Naive thymus-derived CD4-positive, alpha-beta T cell (primary cell): ENCODE data around the gene ZNF48. TPM values are rescaled to one million over a fixed set of nuclear protein-coding genes. Genes with fewer than 3 reads are reported as not detected.

ENCODE experiments used
- ATAC-seq: fragments of 150-1000 bp; cut with Tn5 transposase; 2 replicates; pipeline ENCODE4 v1.10.0; 2021; ENCODE audit warnings: mild to moderate bottlenecking, moderate library complexity
- CTCF ChIA-PET: fragments of 350-600 bp; sonication (Branson Sonifier 250); formaldehyde crosslinking; loops from one replicate; lab custom pipeline; 2021; ENCODE audit warnings: antibody characterized with exemption; lab: Charles Lee
- POLR2A ChIA-PET: fragments of 350-600 bp; sonication (Branson Sonifier 250); formaldehyde crosslinking; loops from one replicate; lab custom pipeline; 2021; ENCODE audit warnings: antibody characterized with exemption, inconsistent platforms; lab: Charles Lee
- DNase-seq, 9 donors: peaks; one replicate each; pipeline versions ENCODE4 v3.0.0 to v3.0.0-alpha.2; 2020 to 2022; ENCODE audit warnings: mixed read lengths in 1 of 9
- H3K27ac ChIP-seq: one replicate; pipeline ENCODE4 v1.7.0; 2013; ENCODE audit warnings: mild to moderate bottlenecking, low read depth, low read length, moderate library complexity
- H3K27me3 ChIP-seq, 2 donors: one replicate each; pipeline ENCODE4 v1.7.0; 2013; ENCODE audit warnings: low read length in 2 of 2, mild to moderate bottlenecking in 2 of 2, moderate library complexity in 2 of 2; ENCODE audit not compliant: control insufficient read depth in 2 of 2, insufficient read depth in 2 of 2
- H3K36me3 ChIP-seq, 3 experiments: 1 replicate in 2 of 3; 2 replicates in 1 of 3; pipeline ENCODE4 v1.7.0; 2013; ENCODE audit warnings: low read length in 3 of 3, mild to moderate bottlenecking in 3 of 3, moderate library complexity in 1 of 3; ENCODE audit not compliant: insufficient read depth in 3 of 3, control insufficient read depth in 2 of 3
- H3K4me1 ChIP-seq, 2 donors: one replicate each; pipeline ENCODE4 v1.7.0; 2013; ENCODE audit warnings: low read length in 2 of 2, mild to moderate bottlenecking in 2 of 2, moderate library complexity in 1 of 2; ENCODE audit not compliant: control insufficient read depth in 2 of 2, insufficient read depth in 2 of 2
- H3K4me3 ChIP-seq: 2 replicates; pipeline ENCODE4 v1.7.0; 2013; ENCODE audit warnings: mild to moderate bottlenecking, low read length
- H3K9me3 ChIP-seq, 3 experiments: 1 replicate in 2 of 3; 2 replicates in 1 of 3; pipeline ENCODE4 v1.7.0; 2013; ENCODE audit warnings: low read length in 3 of 3; ENCODE audit not compliant: control insufficient read depth in 2 of 3
- H3K27ac Mint-ChIP-seq, 9 donors: one replicate each; pipeline ENCODE4 v1.8.0; 2020 to 2022; ENCODE audit warnings: mixed read lengths in 9 of 9, mild to moderate bottlenecking in 8 of 9, moderate library complexity in 5 of 9, inconsistent platforms in 2 of 9
- H3K27me3 Mint-ChIP-seq, 5 donors: one replicate each; pipeline ENCODE4 v1.8.0; 2021 to 2022; ENCODE audit warnings: mixed read lengths in 5 of 5, mild to moderate bottlenecking in 1 of 5
- H3K36me3 Mint-ChIP-seq, 5 donors: one replicate each; pipeline ENCODE4 v1.8.0; 2020 to 2022; ENCODE audit warnings: mixed read lengths in 5 of 5, mild to moderate bottlenecking in 3 of 5, inconsistent platforms in 1 of 5
- H3K4me1 Mint-ChIP-seq, 7 donors: one replicate each; pipeline ENCODE4 v1.8.0; 2020 to 2022; ENCODE audit warnings: mixed read lengths in 7 of 7, mild to moderate bottlenecking in 3 of 7, inconsistent platforms in 1 of 7
- H3K4me3 Mint-ChIP-seq, 10 donors: one replicate each; pipeline ENCODE4 v1.8.0; 2020 to 2022; ENCODE audit warnings: mild to moderate bottlenecking in 10 of 10, mixed read lengths in 10 of 10, moderate library complexity in 6 of 10, inconsistent platforms in 2 of 10
- H3K9me3 Mint-ChIP-seq, 11 donors: one replicate each; pipeline ENCODE4 v1.8.0; 2020 to 2022; ENCODE audit warnings: mixed read lengths in 11 of 11, mild to moderate bottlenecking in 4 of 11, inconsistent platforms in 1 of 11, moderate library complexity in 1 of 11
- intact Hi-C, 2 donors: fragments of 100-400 bp; cut with micrococcal nuclease; formaldehyde crosslinking; loops; one replicate each; pipeline ENCODE4 v1.15.1; 2023
- polyA plus RNA-seq, 2 donors: library from polyadenylated mRNA; unstranded; fragments of 300-500 nt; fragmentation: Illumina TruSeq; gene quantifications; one replicate each; pipeline ENCODE4 v1.2.3, GENCODE V29; 2021
- total RNA-seq, 6 experiments: library from RNA in 5 of 6; stranded (reverse) in 5 of 6; gene quantifications; 1 replicate in 5 of 6; 2 replicates in 1 of 6; pipeline ENCODE4 v1.2.3 and lab custom pipeline; 2021 to 2026

Gene ZNF48
- total and polyA plus RNA-seq, 7 experiments from 2014 or later, result 6.0 to 16.0 (median 10.9) TPM

DNA sequence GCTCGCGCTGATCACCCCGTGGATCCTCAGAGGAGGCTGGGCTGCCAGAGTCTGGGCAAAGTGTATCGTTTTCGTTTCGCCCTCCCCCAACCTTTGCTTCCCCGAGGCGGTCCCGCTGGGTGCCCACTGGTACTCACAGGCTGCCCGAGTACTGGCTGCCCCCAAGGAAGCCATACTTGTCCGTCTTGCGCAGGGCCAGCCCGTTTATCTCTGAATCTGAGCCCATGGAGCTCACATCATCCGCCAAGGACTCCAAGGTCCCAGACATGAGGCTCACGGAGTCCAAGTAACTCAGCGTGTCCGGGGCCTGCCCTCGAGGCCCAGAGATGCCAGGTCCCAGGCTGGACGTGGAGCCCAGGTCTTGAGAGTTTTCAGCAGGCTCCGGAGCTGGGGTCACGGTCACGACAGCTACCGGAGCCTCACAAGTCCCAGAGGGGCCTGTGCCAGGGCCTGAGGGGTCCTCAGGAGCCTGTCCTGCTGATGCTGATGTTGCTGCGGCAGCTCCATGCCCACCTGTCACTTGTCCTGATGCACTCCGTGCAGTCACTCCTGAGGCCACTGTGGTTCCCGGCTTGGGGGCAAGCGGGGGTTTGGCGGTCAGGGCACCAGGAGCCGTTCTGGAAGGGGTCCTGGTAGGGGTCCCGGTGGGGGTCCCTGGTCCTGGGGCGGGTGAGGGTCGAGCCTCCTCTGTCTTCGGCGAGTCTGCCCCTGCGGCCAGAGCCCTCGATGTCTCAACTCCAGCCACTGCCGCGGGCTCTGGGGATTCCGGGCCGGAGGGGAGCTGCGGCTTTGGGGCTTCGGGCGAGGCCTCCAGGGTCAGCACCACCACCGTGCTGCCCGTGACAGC lies 25.9 kb upstream of the ZNF48 start:
- peak overlapping the region; percentile 83 to 92 (median 88) for H3K4me3 Mint-ChIP-seq
- H3K9me3 ChIP-seq, result no peaks in the 10 kb centered on the region
- peak overlapping the region; percentile 73 for H3K4me3 ChIP-seq
- ChIA-PET CTCF (interaction anchor here (0.6 to 2.8 kb wide), 4 partner anchors 14 to 245 kb away, joined by 3 to 9 read pairs (median 4); partner anchors contain the start of gene SEPTIN1), POLR2A (interaction anchor here (0.9 to 9.3 kb wide), 12 partner anchors 9 to 290 kb away, joined by 3 to 120 read pairs (median 4); partner anchors contain the start of genes SEPTIN1 and ZNF48)
- peaks cover 23 to 26% of the 10 kb centered on the region in 2 donors for H3K4me1 ChIP-seq
- peaks cover 0 to 3% (median 0%) of the 10 kb centered on the region in 5 donors for H3K27me3 Mint-ChIP-seq
- ATAC-seq (no peak), DNase-seq (peak in 3 of 9 donors; percentile 19 to 20 (median 19))
- peak overlapping the region; percentile 52 to 90 (median 80) for H3K27ac Mint-ChIP-seq
- no peaks in the 10 kb centered on the region for H3K27me3 ChIP-seq
- peaks cover 44 to 60% (median 58%) of the 10 kb centered on the region in 7 donors for H3K4me1 Mint-ChIP-seq
- H3K27ac ChIP-seq, result peak overlapping the region; percentile 67
- peaks cover 0 to 16% (median 0%) of the 10 kb centered on the region in 3 experiments for H3K36me3 ChIP-seq
- intact Hi-C loops, result loop anchor here in 1 of 2 donors (2.0 kb wide), 1 partner anchor 35 kb away; no protein-coding TSS in a partner anchor
- peaks cover 0 to 17% (median 5%) of the 10 kb centered on the region in 5 donors for H3K36me3 Mint-ChIP-seq
- H3K9me3 Mint-ChIP-seq, result peaks cover 0 to 2% (median 0%) of the 10 kb centered on the region in 11 donors

DNA sequence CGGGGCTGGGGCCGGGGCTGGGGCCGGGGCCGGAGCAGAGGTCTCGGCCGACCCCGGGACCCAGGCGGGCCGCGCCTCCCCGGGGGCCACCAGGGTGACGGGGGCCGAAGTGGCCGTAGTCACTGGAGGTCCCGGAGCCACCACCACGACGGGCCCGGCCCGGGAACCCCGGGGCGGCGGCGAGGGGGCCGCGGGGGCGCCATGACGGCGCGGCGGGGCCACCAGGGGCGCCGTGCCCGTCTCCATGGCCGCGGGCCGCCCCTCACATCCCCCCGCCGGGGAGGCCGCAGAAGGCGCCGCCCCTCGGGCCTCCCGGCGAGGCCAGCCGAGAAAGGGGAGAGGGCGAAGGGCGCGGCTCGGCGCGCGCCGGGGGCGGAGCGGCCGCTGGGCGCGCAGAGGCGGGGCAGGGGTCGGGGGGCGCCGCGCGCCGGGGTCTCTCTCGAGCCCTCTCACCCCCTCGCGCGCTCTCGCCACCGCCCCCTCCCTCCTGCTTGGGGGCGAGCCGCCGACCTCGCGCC lies 25.2 kb upstream of the ZNF48 start:
- H3K9me3 Mint-ChIP-seq, result peaks cover 0 to 2% (median 0%) of the 10 kb centered on the region in 11 donors
- H3K9me3 ChIP-seq, result no peaks in the 10 kb centered on the region
- intact Hi-C loops, result loop anchor here (1.0 to 10.0 kb wide), 11 partner anchors 8 to 555 kb away; partner anchors contain the start of genes ALDOA (in 1 of the 2), CD2BP2 (in 1 of the 2), FBRS (in 1 of the 2) and FBXL19 (in 1 of the 2)
- peak; percentile 0 for ATAC-seq
- H3K36me3 Mint-ChIP-seq, result peaks cover 0 to 16% (median 0%) of the 10 kb centered on the region in 5 donors
- peak overlapping the region; percentile 68 to 90 (median 84) for H3K4me3 Mint-ChIP-seq
- peaks cover 44 to 59% (median 54%) of the 10 kb centered on the region in 7 donors for H3K4me1 Mint-ChIP-seq
- H3K4me3 ChIP-seq, result peak overlapping the region; percentile 73
- ChIA-PET POLR2A (interaction anchor here (0.9 to 9.3 kb wide), 13 partner anchors 10 to 267 kb away, joined by 3 to 120 read pairs (median 8); partner anchors contain the start of genes CD2BP2, DCTPP1, SEPTIN1 and ZNF48), CTCF (interaction anchor here (1.6 to 2.8 kb wide), 3 partner anchors 13 to 40 kb away, joined by 5 to 11 read pairs (median 9); partner anchors contain the start of gene SEPTIN1)
- peaks cover 0 to 10% (median 0%) of the 10 kb centered on the region in 3 experiments for H3K36me3 ChIP-seq
- peak overlapping the region in 7 of 9 donors; percentile 85 to 98 (median 94) for H3K27ac Mint-ChIP-seq
- H3K27me3 Mint-ChIP-seq, result peaks cover 0 to 3% (median 0%) of the 10 kb centered on the region in 5 donors
- peak overlapping the region; percentile 67 for H3K27ac ChIP-seq
- no peaks in the 10 kb centered on the region for H3K27me3 ChIP-seq
- H3K4me1 ChIP-seq, result peaks cover 23 to 26% of the 10 kb centered on the region in 2 donors
- DNase-seq, result no peak

GRCh38 chr16:30370456-30371247 lies 24.6 kb upstream of the ZNF48 start, which contains the start of gene TBC1D10B:
Gene TBC1D10B (minus strand): TSS chr16:30370494. CDS start chr16:30370183, 311 bp downstream.
- Histone ChIP-seq H3K27ac (peak within 1 kb of the TSS; percentile 80), H3K9me3 (no peaks in the 10 kb centered on the region), H3K4me1 (peaks cover 24 to 25% of the 10 kb centered on the region in 2 donors), H3K4me3 (peak within 1 kb of the TSS; percentile 76), H3K36me3 (peaks cover 0 to 5% (median 0%) of the 10 kb centered on the region in 3 experiments), H3K27me3 (no peaks in the 10 kb centered on the region)
- peak; percentile 89 to 100 (median 100) for DNase-seq
- Mint-ChIP-seq H3K4me3 (peak within 1 kb of the TSS; percentile 83 to 92 (median 89)), H3K36me3 (peaks cover 0 to 11% (median 0%) of the 10 kb centered on the region in 5 donors), H3K27me3 (peaks cover 0 to 3% (median 0%) of the 10 kb centered on the region in 5 donors), H3K4me1 (peaks cover 42 to 54% (median 50%) of the 10 kb centered on the region in 7 donors), H3K27ac (peak within 1 kb of the TSS; percentile 63 to 98 (median 93)), H3K9me3 (peaks cover 0 to 2% (median 0%) of the 10 kb centered on the region in 11 donors)
- POLR2A ChIA-PET, result interaction anchor here (0.6 to 9.3 kb wide), 22 partner anchors 10 to 305 kb away, joined by 3 to 120 read pairs (median 5); partner anchors contain the start of genes ALDOA, CD2BP2, CORO1A and DCTPP1
- CTCF ChIA-PET, result interaction anchor here (0.6 to 2.0 kb wide), 9 partner anchors 12 to 563 kb away, joined by 3 to 11 read pairs (median 4); partner anchors contain the start of genes SEPTIN1 and ZNF771
- intact Hi-C loops, result loop anchor here (1.0 to 10.0 kb wide), 13 partner anchors 8 to 554 kb away; partner anchors contain the start of genes ALDOA (in 1 of the 2), CD2BP2 (in 1 of the 2), FBRS (in 1 of the 2) and FBXL19 (in 1 of the 2)
- ATAC-seq, result peak; percentile 91

- peaks cover 0 to 3% (median 0%) of the 10 kb centered on the region in 5 donors for H3K27me3 Mint-ChIP-seq
- peak overlapping the region; percentile 76 for H3K4me3 ChIP-seq
- peaks cover 0 to 9% (median 0%) of the 10 kb centered on the region in 3 experiments for H3K36me3 ChIP-seq
- ChIA-PET POLR2A (interaction anchor here (0.6 to 9.3 kb wide), 19 partner anchors 9 to 632 kb away, joined by 3 to 120 read pairs (median 5); partner anchors contain the start of genes ALDOA, CD2BP2, CORO1A and DCTPP1), CTCF (interaction anchor here (0.6 to 2.0 kb wide), 10 partner anchors 11 to 564 kb away, joined by 3 to 11 read pairs (median 4); partner anchors contain the start of genes SEPTIN1 and ZNF771)
- H3K9me3 ChIP-seq, result no peaks in the 10 kb centered on the region
- H3K4me1 Mint-ChIP-seq, result peaks cover 42 to 51% (median 46%) of the 10 kb centered on the region in 7 donors
- peak overlapping the region; percentile 63 to 98 (median 93) for H3K27ac Mint-ChIP-seq
- DNase-seq, result no peak
- H3K4me1 ChIP-seq, result peaks cover 24 to 30% of the 10 kb centered on the region in 2 donors
- intact Hi-C loops, result loop anchor here (1.0 to 10.0 kb wide), 8 partner anchors 11 to 553 kb away; partner anchors contain the start of genes FBRS (in 1 of the 2), FBXL19 (in 1 of the 2), SEPTIN1 (in 1 of the 2) and TBX6 (in 1 of the 2)
- H3K9me3 Mint-ChIP-seq, result peaks cover 0 to 2% (median 0%) of the 10 kb centered on the region in 11 donors
- H3K27ac ChIP-seq, result peak overlapping the region; percentile 80
- H3K4me3 Mint-ChIP-seq, result peak overlapping the region; percentile 68 to 90 (median 84)
- ATAC-seq, result no peak
- no peaks in the 10 kb centered on the region for H3K27me3 ChIP-seq
- peaks cover 0 to 9% (median 0%) of the 10 kb centered on the region in 5 donors for H3K36me3 Mint-ChIP-seq
Observed at GRCh38 chr16:30371248-30371816, 23.9 kb upstream of the ZNF48 start.
